Measurements from ENCODE around the gene KRTAP5-4. TPM values are rescaled to one million over a fixed set of nuclear protein-coding genes. Genes with fewer than 3 reads are reported as not detected.

The KRTAP5-4 gene
- total and polyA plus RNA-seq, 2 donors (not counting 1 experiment from before 2014, with no cell fraction given), result not detected

GRCh38 chr11:1574933-1575242 lies 47.0 kb downstream of the KRTAP5-4 start:
- Mint-ChIP-seq H3K9me3 (ENCODE audit: insufficient read depth) (peaks cover 5% of the 10 kb centered on the region), H3K27ac (peak overlapping the region; percentile 26), H3K4me1 (peaks cover 14% of the 10 kb centered on the region), H3K27me3 (peaks cover 9% of the 10 kb centered on the region), H3K4me3 (peak overlapping the region; percentile 70)
- intact Hi-C loops (cut with micrococcal nuclease), result loop anchor here (1.0 to 5.0 kb wide), 6 partner anchors 29 to 313 kb away; no protein-coding TSS in a partner anchor
- ATAC-seq (ENCODE audit: low read depth), result no peak
- H3K9me3 ChIP-seq (ENCODE audit: control extremely low read depth in 1 of 3, control insufficient read depth in 2 of 3, insufficient read depth in 1 of 3, low read length in 2 of 3), result peaks cover 0 to 11% (median 10%) of the 10 kb centered on the region in 3 donors
- CTCF ChIA-PET, result interaction anchor here (0.7 to 4.2 kb wide), 39 partner anchors 9 to 372 kb away, joined by 3 to 60 read pairs (median 6); partner anchors contain the start of genes KRTAP5-1, KRTAP5-2, KRTAP5-5 and TOLLIP
- peak overlapping the region; percentile 96 for H3K4me2 ChIP-seq (replicated peaks; ENCODE audit: low read depth, low read length, poor library complexity, severe bottlenecking)
- peaks cover 31 to 33% of the 10 kb centered on the region in 2 donors for H3K4me1 ChIP-seq (ENCODE audit: control insufficient read depth in 2 of 2, insufficient read depth in 2 of 2, low read length in 2 of 2)
- H3K36me3 ChIP-seq (replicated peaks in 1 of 2; ENCODE audit: control extremely low read depth in 1 of 2, control insufficient read depth in 1 of 2, extremely low read depth in 1 of 2, insufficient read depth in 2 of 2, low read length in 1 of 2), result no peaks in the 10 kb centered on the region
- H2AFZ ChIP-seq (ENCODE audit: insufficient read depth, low read depth, low read length, poor library complexity, severe bottlenecking), result no peak overlapping the region
- DNase-seq, result no peak
- TF ChIP-seq CTCF (IDR thresholded peaks at IDR 0.05), result peak; percentile 49
- no peak for TF ChIP-seq EZH2 (IDR thresholded peaks at IDR 0.05; ENCODE audit: borderline replicate concordance, insufficient read depth, low read depth, low read length, poor library complexity, severe bottlenecking)
- POLR2A ChIA-PET, result interaction anchor here (1.3 kb wide), 2 partner anchors 14 to 185 kb away, joined by 3 to 7 read pairs; partner anchors contain the start of gene BRSK2
- H3K79me2 ChIP-seq (ENCODE audit: control insufficient read depth, insufficient read depth, low read length), result no peaks in the 10 kb centered on the region
- H3K9ac ChIP-seq (ENCODE audit: low read length), result no peak overlapping the region
- H4K20me1 ChIP-seq (ENCODE audit: control insufficient read depth, insufficient read depth, low read length, poor library complexity, severe bottlenecking), result no peaks in the 10 kb centered on the region
- H3K27me3 ChIP-seq (replicated peaks in 1 of 4; ENCODE audit: control extremely low read depth in 1 of 4, control insufficient read depth in 3 of 4, insufficient read depth in 4 of 4, low read length in 3 of 4), result peaks cover 0 to 28% (median 9%) of the 10 kb centered on the region in 4 experiments
- H3K4me3 ChIP-seq (ENCODE audit: control extremely low read depth in 1 of 5, extremely low read depth in 1 of 5, insufficient read depth in 1 of 5, low read depth in 2 of 5, low read length in 4 of 5), result no peak overlapping the region
- WGBS (ENCODE audit: insufficient coverage), result 5% methylated on average over 4 of the region's 7 CpGs
- H3K27ac ChIP-seq (ENCODE audit: low read length in 2 of 2), result no peak overlapping the region

DNA sequence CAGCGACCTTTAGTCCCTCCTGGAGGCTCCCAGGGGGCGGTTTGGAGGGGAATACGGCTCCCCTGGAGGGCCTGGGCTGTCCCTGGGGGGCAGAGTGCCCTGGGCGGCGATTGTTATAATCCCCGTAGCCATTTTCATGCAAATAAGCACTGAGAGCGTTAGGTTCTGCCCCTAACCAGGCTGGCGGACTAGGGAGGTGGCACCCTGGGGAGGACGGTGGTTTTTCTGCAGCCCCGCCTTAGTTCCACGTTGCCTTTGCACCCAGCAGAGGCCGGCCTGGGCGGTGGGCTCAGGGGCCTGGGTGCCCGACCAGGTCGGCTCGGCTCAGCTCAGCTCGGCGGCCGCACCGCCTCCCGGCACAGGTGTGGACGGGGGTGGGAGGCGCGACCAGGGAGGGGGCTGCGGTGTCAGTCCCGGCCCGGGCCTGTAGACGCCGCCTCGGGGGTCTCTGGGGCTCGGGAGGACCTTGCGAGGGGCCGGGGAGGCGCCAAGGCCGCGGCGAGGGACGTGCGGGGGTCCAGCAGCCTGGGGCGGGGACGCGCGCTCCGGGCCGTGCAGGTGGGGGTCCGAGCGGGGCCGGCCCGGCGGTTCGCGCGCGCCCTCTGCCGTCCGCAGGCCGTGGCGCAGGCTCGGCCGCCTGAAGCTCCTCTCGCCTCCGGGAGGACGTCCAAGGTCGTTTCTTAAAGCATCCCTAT lies 47.6 kb downstream of the KRTAP5-4 start:
- H3K27ac Mint-ChIP-seq, result peak overlapping the region; percentile 85
- intact Hi-C loops (cut with micrococcal nuclease), result loop anchor here (1.0 to 5.0 kb wide), 6 partner anchors 28 to 312 kb away; no protein-coding TSS in a partner anchor
- H3K4me3 ChIP-seq (ENCODE audit: control extremely low read depth in 1 of 5, extremely low read depth in 1 of 5, insufficient read depth in 1 of 5, low read depth in 2 of 5, low read length in 4 of 5), result peak overlapping the region in 4 of 5 experiments; percentile 40 to 75 (median 64)
- H3K9ac ChIP-seq (ENCODE audit: low read length), result peak overlapping the region; percentile 86
- H3K4me3 Mint-ChIP-seq, result peak overlapping the region; percentile 84
- peaks cover 5% of the 10 kb centered on the region for H3K9me3 Mint-ChIP-seq (ENCODE audit: insufficient read depth)
- peak; percentile 72 for ATAC-seq (ENCODE audit: low read depth)
- peak overlapping the region; percentile 85 for H3K27ac ChIP-seq (ENCODE audit: low read length in 2 of 2)
- H3K27me3 Mint-ChIP-seq, result peaks cover 12% of the 10 kb centered on the region
- peak overlapping the region; percentile 96 for H3K4me2 ChIP-seq (replicated peaks; ENCODE audit: low read depth, low read length, poor library complexity, severe bottlenecking)
- WGBS (ENCODE audit: insufficient coverage), result 1% methylated on average over 64 of the region's 64 CpGs
- peak overlapping the region; percentile 72 for H2AFZ ChIP-seq (ENCODE audit: insufficient read depth, low read depth, low read length, poor library complexity, severe bottlenecking)
- H3K9me3 ChIP-seq (ENCODE audit: control extremely low read depth in 1 of 3, control insufficient read depth in 2 of 3, insufficient read depth in 1 of 3, low read length in 2 of 3), result peaks cover 0 to 11% (median 10%) of the 10 kb centered on the region in 3 donors
- peaks cover 17% of the 10 kb centered on the region for H3K4me1 Mint-ChIP-seq
- no peaks in the 10 kb centered on the region for H3K36me3 ChIP-seq (replicated peaks in 1 of 2; ENCODE audit: control extremely low read depth in 1 of 2, control insufficient read depth in 1 of 2, extremely low read depth in 1 of 2, insufficient read depth in 2 of 2, low read length in 1 of 2)
- H4K20me1 ChIP-seq (ENCODE audit: control insufficient read depth, insufficient read depth, low read length, poor library complexity, severe bottlenecking), result no peaks in the 10 kb centered on the region
- TF ChIP-seq EZH2 (IDR thresholded peaks at IDR 0.05; ENCODE audit: borderline replicate concordance, insufficient read depth, low read depth, low read length, poor library complexity, severe bottlenecking) (no peak), CTCF (IDR thresholded peaks at IDR 0.05) (peak; percentile 97)
- DNase-seq, result peak; percentile 89
- H3K27me3 ChIP-seq (replicated peaks in 1 of 4; ENCODE audit: control extremely low read depth in 1 of 4, control insufficient read depth in 3 of 4, insufficient read depth in 4 of 4, low read length in 3 of 4), result peaks cover 0 to 33% (median 9%) of the 10 kb centered on the region in 4 experiments
- H3K79me2 ChIP-seq (ENCODE audit: control insufficient read depth, insufficient read depth, low read length), result no peaks in the 10 kb centered on the region
- ChIA-PET POLR2A (interaction anchor here (0.7 to 2.0 kb wide), 4 partner anchors 10 to 185 kb away, joined by 3 to 9 read pairs (median 6); partner anchors contain the start of gene BRSK2), CTCF (interaction anchor here (0.7 to 4.2 kb wide), 42 partner anchors 9 to 372 kb away, joined by 3 to 60 read pairs (median 6); partner anchors contain the start of genes KRTAP5-1, KRTAP5-2, KRTAP5-5 and TOLLIP)
- H3K4me1 ChIP-seq (ENCODE audit: control insufficient read depth in 2 of 2, insufficient read depth in 2 of 2, low read length in 2 of 2), result peaks cover 31 to 33% of the 10 kb centered on the region in 2 donors

Data from B cell (primary cell).